ENCODE measurements around the gene SLC1A7.

SLC1A7 gene

GRCh38 chr1:53068314-53069099, 73.9 kb downstream of the SLC1A7 start:
- FAIRE-seq (no peak), DNase-seq (ENCODE audit: insufficient read length, low spot score) (no peak)
- TF ChIP-seq SPI1 (IDR thresholded peaks at IDR 0.05; ENCODE audit: low read depth, low read length) (no peak), POLR2AphosphoS5 (IDR thresholded peaks at IDR 0.05; ENCODE audit: low read depth, low read length) (no peak), TAF1 (IDR thresholded peaks at IDR 0.05; ENCODE audit: low read depth, low read length) (no peak), PAX5 (IDR thresholded peaks at IDR 0.05; ENCODE audit: insufficient read depth, low read length, severe bottlenecking) (no peak), POLR2A (IDR thresholded peaks at IDR 0.05; ENCODE audit: low read depth, low read length) (no peak), POU2F2 (IDR thresholded peaks at IDR 0.05; ENCODE audit: low read depth, low read length) (no peak)

GRCh38 chr1:53067886-53068285, 74.6 kb downstream of the SLC1A7 start:
- no peak for TF ChIP-seq SPI1 (IDR thresholded peaks at IDR 0.05; ENCODE audit: low read depth, low read length)
- TF ChIP-seq PAX5 (IDR thresholded peaks at IDR 0.05; ENCODE audit: insufficient read depth, low read length, severe bottlenecking) = no peak
- no peak for TF ChIP-seq POLR2A (IDR thresholded peaks at IDR 0.05; ENCODE audit: low read depth, low read length)
- no peak for TF ChIP-seq POU2F2 (IDR thresholded peaks at IDR 0.05; ENCODE audit: low read depth, low read length)
- TF ChIP-seq POLR2AphosphoS5 (IDR thresholded peaks at IDR 0.05; ENCODE audit: low read depth, low read length) = no peak
- no peak for TF ChIP-seq TAF1 (IDR thresholded peaks at IDR 0.05; ENCODE audit: low read depth, low read length)
- no peak for DNase-seq (ENCODE audit: insufficient read length, low spot score)
- no peak for FAIRE-seq

- no peak for TF ChIP-seq SPI1 (IDR thresholded peaks at IDR 0.05; ENCODE audit: low read depth, low read length)
- TF ChIP-seq TAF1 (IDR thresholded peaks at IDR 0.05; ENCODE audit: low read depth, low read length) = no peak
- TF ChIP-seq POLR2A (IDR thresholded peaks at IDR 0.05; ENCODE audit: low read depth, low read length) = no peak
- no peak for TF ChIP-seq PAX5 (IDR thresholded peaks at IDR 0.05; ENCODE audit: insufficient read depth, low read length, severe bottlenecking)
- no peak for TF ChIP-seq POLR2AphosphoS5 (IDR thresholded peaks at IDR 0.05; ENCODE audit: low read depth, low read length)
- TF ChIP-seq POU2F2 (IDR thresholded peaks at IDR 0.05; ENCODE audit: low read depth, low read length) = no peak
- no peak for DNase-seq (ENCODE audit: insufficient read length, low spot score)
- no peak for FAIRE-seq
Observed at GRCh38 chr1:53066891-53067738, 75.3 kb downstream of the SLC1A7 start.

DNA sequence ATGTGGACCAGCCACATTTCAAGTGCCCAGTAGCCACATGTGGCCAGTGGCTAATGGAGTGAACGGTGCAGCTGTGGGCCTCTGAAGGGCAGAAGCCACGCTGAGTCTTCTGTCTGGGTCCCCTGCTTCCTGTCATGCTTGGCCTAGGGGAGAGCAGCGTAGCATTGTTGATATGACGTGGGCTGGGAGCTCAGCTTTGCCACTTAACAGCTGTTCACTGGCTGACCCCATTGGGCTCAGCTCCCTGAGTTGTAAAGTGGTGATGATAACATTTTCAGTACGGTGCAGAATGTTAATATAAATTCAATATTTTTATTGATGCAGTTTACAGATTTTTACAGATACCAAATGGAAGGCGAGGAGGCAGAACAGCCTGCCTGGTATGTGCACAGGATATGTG, 76.0 kb downstream of the SLC1A7 start:
- FAIRE-seq (no peak), DNase-seq (ENCODE audit: insufficient read length, low spot score) (no peak)
- TF ChIP-seq PAX5 (IDR thresholded peaks at IDR 0.05; ENCODE audit: insufficient read depth, low read length, severe bottlenecking) (no peak), POLR2AphosphoS5 (IDR thresholded peaks at IDR 0.05; ENCODE audit: low read depth, low read length) (no peak), SPI1 (IDR thresholded peaks at IDR 0.05; ENCODE audit: low read depth, low read length) (no peak), TAF1 (IDR thresholded peaks at IDR 0.05; ENCODE audit: low read depth, low read length) (no peak)

DNA sequence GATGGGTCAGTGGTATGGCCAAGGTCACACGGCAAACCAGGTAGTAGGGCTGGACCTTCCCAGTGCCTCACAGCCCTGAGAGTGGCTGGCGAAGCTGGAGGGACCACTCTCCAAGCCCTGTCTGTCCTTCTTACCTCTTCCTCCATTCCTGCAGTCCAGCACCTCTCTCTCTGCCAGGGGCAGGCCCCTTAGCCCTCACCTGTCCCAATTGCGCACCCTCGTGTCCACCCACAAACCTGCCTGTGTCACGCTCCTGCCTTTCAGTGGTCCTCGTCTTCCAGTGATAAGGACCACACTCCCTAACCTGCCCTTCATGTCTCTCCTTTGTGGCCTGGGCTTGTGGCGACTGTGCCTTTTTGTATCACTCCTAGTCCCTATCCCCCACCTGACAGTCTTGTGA, 77.0 kb downstream of the SLC1A7 start:
- DNase-seq (ENCODE audit: insufficient read length, low spot score) (no peak), FAIRE-seq (no peak)
- TF ChIP-seq POLR2A (IDR thresholded peaks at IDR 0.05; ENCODE audit: low read depth, low read length) (no peak), POU2F2 (IDR thresholded peaks at IDR 0.05; ENCODE audit: low read depth, low read length) (no peak), TAF1 (IDR thresholded peaks at IDR 0.05; ENCODE audit: low read depth, low read length) (no peak), SPI1 (IDR thresholded peaks at IDR 0.05; ENCODE audit: low read depth, low read length) (no peak), POLR2AphosphoS5 (IDR thresholded peaks at IDR 0.05; ENCODE audit: low read depth, low read length) (no peak), PAX5 (IDR thresholded peaks at IDR 0.05; ENCODE audit: insufficient read depth, low read length, severe bottlenecking) (no peak)

- FAIRE-seq = no peak
- TF ChIP-seq TAF1 (IDR thresholded peaks at IDR 0.05; ENCODE audit: low read depth, low read length) (no peak), SPI1 (IDR thresholded peaks at IDR 0.05; ENCODE audit: low read depth, low read length) (no peak), POU2F2 (IDR thresholded peaks at IDR 0.05; ENCODE audit: low read depth, low read length) (no peak), POLR2A (IDR thresholded peaks at IDR 0.05; ENCODE audit: low read depth, low read length) (no peak), PAX5 (IDR thresholded peaks at IDR 0.05; ENCODE audit: insufficient read depth, low read length, severe bottlenecking) (no peak), POLR2AphosphoS5 (IDR thresholded peaks at IDR 0.05; ENCODE audit: low read depth, low read length) (no peak)
- no peak for DNase-seq (ENCODE audit: insufficient read length, low spot score)
Observed at GRCh38 chr1:53063744-53064515, 78.5 kb downstream of the SLC1A7 start.

GRCh38 chr1:53062708-53063591, 79.5 kb downstream of the SLC1A7 start:
- DNase-seq (ENCODE audit: insufficient read length, low spot score) = no peak
- FAIRE-seq = no peak
- TF ChIP-seq POU2F2 (IDR thresholded peaks at IDR 0.05; ENCODE audit: low read depth, low read length) = no peak
- no peak for TF ChIP-seq PAX5 (IDR thresholded peaks at IDR 0.05; ENCODE audit: insufficient read depth, low read length, severe bottlenecking)
- TF ChIP-seq SPI1 (IDR thresholded peaks at IDR 0.05; ENCODE audit: low read depth, low read length) = no peak
- TF ChIP-seq TAF1 (IDR thresholded peaks at IDR 0.05; ENCODE audit: low read depth, low read length) = no peak
- no peak for TF ChIP-seq POLR2A (IDR thresholded peaks at IDR 0.05; ENCODE audit: low read depth, low read length)

All from GM12891 (cell line).